Endodermal cell (in vitro differentiated cells): ENCODE data around the gene VGF. TPM values are rescaled to one million over a fixed set of nuclear protein-coding genes. Genes with fewer than 3 reads are reported as not detected.

Experiments used
- DNase-seq: peaks from one replicate; pipeline ENCODE4 v3.0.0-alpha.2; 2017
- H3K27ac ChIP-seq: 2 replicates; pipeline ENCODE4 v1.5.1; 2013; ENCODE audit warnings: mild to moderate bottlenecking, low read depth, low read length, moderate library complexity
- H3K27me3 ChIP-seq: 2 replicates; pipeline ENCODE4 v1.6.1; 2013; ENCODE audit warnings: mild to moderate bottlenecking, low read length, moderate library complexity; ENCODE audit not compliant: insufficient read depth, control insufficient read depth, poor library complexity, severe bottlenecking
- H3K36me3 ChIP-seq: 2 replicates; pipeline ENCODE4 v1.7.0; 2013; ENCODE audit warnings: mild to moderate bottlenecking, low read length, moderate library complexity; ENCODE audit not compliant: control insufficient read depth, insufficient read depth
- H3K4me1 ChIP-seq: one replicate; pipeline ENCODE4 v1.7.0; 2013; ENCODE audit warnings: low read length; ENCODE audit not compliant: control insufficient read depth, insufficient read depth
- H3K4me3 ChIP-seq: 2 replicates; pipeline ENCODE4 v1.5.1; 2013; ENCODE audit warnings: mild to moderate bottlenecking, low read length, moderate library complexity
- H3K9ac ChIP-seq: 2 replicates; pipeline ENCODE4 v1.6.1; 2013; ENCODE audit warnings: mild to moderate bottlenecking, low read length, moderate library complexity; ENCODE audit not compliant: poor library complexity, severe bottlenecking; ENCODE audit errors: extremely low read depth
- H3K9me3 ChIP-seq: 2 replicates; pipeline ENCODE4 v1.6.1; 2013; ENCODE audit warnings: mild to moderate bottlenecking, low read length, moderate library complexity; ENCODE audit not compliant: control insufficient read depth
- H3K27ac Mint-ChIP-seq: 2 replicates; pipeline ENCODE4 v1.8.0; 2020; ENCODE audit warnings: mixed read lengths
- H3K27me3 Mint-ChIP-seq: 2 replicates; pipeline ENCODE4 v1.8.0; 2021; ENCODE audit warnings: mild to moderate bottlenecking, mixed read lengths; ENCODE audit not compliant: insufficient read depth
- H3K36me3 Mint-ChIP-seq: 2 replicates; pipeline ENCODE4 v1.8.0; 2020; ENCODE audit warnings: low read depth, mixed read lengths
- H3K4me1 Mint-ChIP-seq: 2 replicates; pipeline ENCODE4 v1.8.0; 2020; ENCODE audit warnings: mixed read lengths
- H3K4me3 Mint-ChIP-seq: 2 replicates; pipeline ENCODE4 v1.8.0; 2020; ENCODE audit warnings: mild to moderate bottlenecking, moderate library complexity, mixed read lengths
- H3K9me3 Mint-ChIP-seq: 2 replicates; pipeline ENCODE4 v1.8.0; 2020; ENCODE audit warnings: mild to moderate bottlenecking, mixed read lengths
- CTCF ChIP-seq: fragments of 200-600 bp; sonication (generic); conservative IDR thresholded peaks from 2 replicates; pipeline ENCODE4 v1.5.0; 2021; ENCODE audit warnings: antibody characterized with exemption, mild to moderate bottlenecking
- WGBS, 2 experiments: methylation state at CpG; one replicate each; pipeline versions ENCODE4 v1.1.5 to v1.1.7; 2013; ENCODE audit warnings: missing lambda C conversion rate in 2 of 2, mixed read lengths in 1 of 2; ENCODE audit not compliant: insufficient coverage in 1 of 2, insufficient read length in 1 of 2; 5-methylcytosine and 5-hydroxymethylcytosine counted together
- long read RNA-seq, 4 experiments: library from polyadenylated mRNA in 2 of 4; library from RNA in 1 of 4; library from capped mRNA in 1 of 4; stranded (forward) in 3 of 4; unstranded in 1 of 4; transcript quantifications; one replicate each; pipeline ENCODE4 v2.0.0, GENCODE V29; 2020 to 2021; ENCODE audit warnings: inconsistent platforms in 1 of 4
- polyA plus RNA-seq, 2 experiments: library from polyadenylated mRNA; stranded (reverse); fragments of 50-300 nt; gene quantifications; one replicate each; pipeline ENCODE4 v1.2.3, GENCODE V29; 2013
- total RNA-seq, 2 donors: library from RNA; stranded (reverse); fragmentation: NEBNext Ultra II Directional in 1 of 2; extraction: Animal tissue kit (Norgen Biotek cat#: 25700) in 1 of 2; gene quantifications; 2 replicates in 1 of 2; 3 replicates in 1 of 2; pipeline ENCODE4 v1.2.1, GENCODE V29; 2021

Gene VGF
- 1 to 10 TPM in 1 of 2 donors, not detected in 1; 2.8 TPM for total RNA-seq
- polyA plus RNA-seq (2013, experiment 1 of 2) = 2.1 TPM
- 5.1 TPM for polyA plus RNA-seq (2013, experiment 2 of 2)
- long read RNA-seq, experiment 1 = 0 reads
- long read RNA-seq, experiment 2 = 0 reads
- long read RNA-seq, experiment 3 = 0 reads
- long read RNA-seq, experiment 4 = 0 reads

DNA sequence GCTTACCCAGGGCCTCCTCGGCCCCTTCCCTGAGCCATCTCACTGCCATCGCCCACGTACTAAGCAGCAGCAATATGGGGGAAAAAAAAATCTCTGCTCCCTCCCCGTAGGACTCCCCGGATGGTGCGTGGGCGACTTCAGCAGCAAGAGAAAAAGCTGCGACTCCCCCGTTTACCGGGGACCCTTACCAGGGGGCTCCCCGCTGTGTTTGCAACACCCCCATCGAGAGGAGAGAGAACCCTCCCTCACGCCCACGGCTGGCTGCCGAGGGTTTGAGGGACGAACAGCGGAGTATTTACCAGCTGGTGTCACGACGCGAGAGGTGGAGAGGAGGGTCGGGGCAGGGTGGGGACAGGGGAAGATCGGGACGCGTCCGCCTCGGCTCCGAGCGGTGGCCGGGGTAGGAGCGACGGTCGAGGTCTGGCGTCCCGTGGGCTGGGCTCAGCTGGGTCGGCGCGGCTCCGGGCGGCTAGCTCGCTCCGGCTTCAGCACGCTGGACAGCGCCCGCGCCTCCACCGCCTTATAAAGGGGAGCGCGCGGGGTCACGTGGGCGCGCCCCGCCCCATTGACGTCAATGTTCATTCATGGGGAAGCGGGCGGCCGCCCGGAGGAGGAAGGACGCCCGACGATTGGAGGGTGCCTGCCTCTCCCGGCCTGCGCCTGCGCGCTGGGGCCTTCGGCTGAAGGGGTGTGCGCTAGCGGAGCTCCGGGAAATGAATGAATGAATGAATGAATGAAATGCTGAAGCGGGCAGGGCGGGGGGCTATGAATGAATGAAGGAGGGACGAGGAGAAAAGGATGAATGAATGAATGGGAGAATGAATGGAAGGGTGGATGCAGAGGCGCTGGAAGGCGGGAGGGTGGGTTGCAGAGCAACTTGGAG lies at the start of gene VGF:
VGF (minus strand) TSS at position 495 of the 883 bp plus-strand sequence. CDS start 726 bp downstream, outside the sequence.
- 1% methylated on average over 43 to 74 of the region's 74 CpGs for WGBS, 2 experiments
- H3K27me3 ChIP-seq = peaks cover 87% of the 10 kb centered on the region
- peak within 1 kb of the TSS; percentile 53 for H3K4me3 Mint-ChIP-seq
- no peaks in the 10 kb centered on the region for H3K36me3 ChIP-seq
- TF ChIP-seq CTCF = no peak
- peak within 1 kb of the TSS; percentile 71 for H3K4me3 ChIP-seq
- no peaks in the 10 kb centered on the region for H3K9me3 ChIP-seq
- H3K27ac ChIP-seq = no peak within 1 kb of the TSS
- H3K27ac Mint-ChIP-seq = peak within 1 kb of the TSS; percentile 33
- DNase-seq = peak; percentile 98
- H3K36me3 Mint-ChIP-seq = peaks cover under 1% of the 10 kb centered on the region
- no peak within 1 kb of the TSS for H3K9ac ChIP-seq
- peaks cover 20% of the 10 kb centered on the region for H3K4me1 Mint-ChIP-seq
- no peaks in the 10 kb centered on the region for H3K9me3 Mint-ChIP-seq
- peaks cover 90% of the 10 kb centered on the region for H3K27me3 Mint-ChIP-seq
- H3K4me1 ChIP-seq = peaks cover 5% of the 10 kb centered on the region

DNA sequence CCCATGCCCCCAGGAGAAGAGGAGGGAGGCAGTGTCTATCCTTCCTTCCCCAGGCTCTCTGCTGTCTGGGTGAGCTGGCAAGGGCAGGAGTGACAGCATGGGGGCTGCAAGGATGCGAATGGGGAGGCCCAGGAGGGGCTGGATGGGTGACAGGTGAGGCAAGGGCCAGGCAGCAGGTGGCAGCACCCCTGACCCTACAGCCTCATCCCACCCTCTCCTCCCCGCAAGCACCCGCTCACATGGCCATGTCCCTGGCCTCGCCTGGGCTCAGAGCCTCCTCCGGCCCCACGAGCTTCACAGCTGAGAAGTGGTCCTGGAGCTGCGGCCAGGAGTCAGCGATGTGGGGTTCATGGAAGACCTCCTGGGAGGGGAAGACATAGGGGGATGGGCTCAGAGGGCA lies 46.6 kb upstream of the VGF start:
- Histone ChIP-seq H3K27ac (no peak overlapping the region), H3K27me3 (no peaks in the 10 kb centered on the region), H3K9me3 (no peaks in the 10 kb centered on the region), H3K36me3 (peaks cover 10% of the 10 kb centered on the region), H3K4me3 (no peak overlapping the region), H3K4me1 (no peaks in the 10 kb centered on the region), H3K9ac (no peak overlapping the region)
- WGBS, 2 experiments = 93 to 96% methylated on average over 3 to 8 of the region's 8 CpGs
- Mint-ChIP-seq H3K9me3 (no peaks in the 10 kb centered on the region), H3K27me3 (no peaks in the 10 kb centered on the region), H3K4me3 (no peak overlapping the region), H3K4me1 (peaks cover 7% of the 10 kb centered on the region), H3K27ac (no peak overlapping the region), H3K36me3 (peaks cover 27% of the 10 kb centered on the region)
- DNase-seq = no peak
- TF ChIP-seq CTCF = no peak

DNA sequence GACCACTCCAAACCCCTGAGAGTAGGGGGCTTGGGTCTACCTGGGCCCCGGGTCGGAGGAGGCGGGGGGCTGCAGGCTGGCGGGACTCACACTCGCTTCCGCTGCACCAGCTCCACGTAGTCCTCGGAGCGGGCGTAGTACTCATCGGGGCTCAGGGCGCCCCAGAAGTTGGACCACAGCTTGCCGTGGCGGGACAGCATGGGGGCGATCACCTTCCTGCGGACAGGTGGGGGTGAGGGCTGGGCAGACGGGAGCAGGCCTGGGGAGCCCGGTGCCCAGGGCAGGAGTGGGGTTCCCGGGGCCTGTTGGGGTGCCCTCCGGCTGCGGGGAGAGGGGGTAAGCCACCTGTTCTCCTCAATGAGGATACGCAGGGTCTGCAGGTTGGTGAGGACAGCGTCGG lies 46.1 kb upstream of the VGF start:
- H3K27me3 ChIP-seq = no peaks in the 10 kb centered on the region
- TF ChIP-seq CTCF = no peak

More for the DNA sequence above, 46.1 kb upstream of the VGF start:
- H3K4me3 Mint-ChIP-seq = no peak overlapping the region
- no peak overlapping the region for H3K4me3 ChIP-seq
- H3K36me3 ChIP-seq = peaks cover 10% of the 10 kb centered on the region
- 95 to 96% methylated on average over 8 to 24 of the region's 24 CpGs for WGBS, 2 experiments
- H3K9me3 Mint-ChIP-seq = no peaks in the 10 kb centered on the region
- no peak for DNase-seq
- no peaks in the 10 kb centered on the region for H3K27me3 Mint-ChIP-seq
- H3K27ac ChIP-seq = no peak overlapping the region
- H3K27ac Mint-ChIP-seq = no peak overlapping the region
- no peak overlapping the region for H3K9ac ChIP-seq
- H3K4me1 ChIP-seq = no peaks in the 10 kb centered on the region
- H3K9me3 ChIP-seq = no peaks in the 10 kb centered on the region
- H3K4me1 Mint-ChIP-seq = peaks cover 4% of the 10 kb centered on the region
- peaks cover 29% of the 10 kb centered on the region for H3K36me3 Mint-ChIP-seq
